HG03064 (cell line): ENCODE data around the gene SOX9.
"Not testable (repeated sequence)": the region's sequence is repeated elsewhere in the genome, so short reads cannot be mapped to it uniquely, and the experiment has no call there.

ENCODE experiments used
- ATAC-seq: cut with Tn5 transposase; IDR thresholded peaks from one replicate; pipeline ENCODE4 v1.9.1; 2021; ENCODE audit warnings: low read depth; ENCODE audit not compliant: unreplicated experiment

Gene SOX9

GRCh38 chr17:72110231-72110941, 10.4 kb upstream of the SOX9 start:
- ATAC-seq: no peak

- ATAC-seq: no peak
Observed at GRCh38 chr17:72110942-72111318, 9.9 kb upstream of the SOX9 start.

GRCh38 chr17:72111336-72111923, 9.4 kb upstream of the SOX9 start:
- no peak for ATAC-seq

GRCh38 chr17:72111926-72112325, 8.9 kb upstream of the SOX9 start:
- ATAC-seq: not testable (repeated sequence)

- no peak for ATAC-seq
Observed at GRCh38 chr17:72113751-72114150, 7.1 kb upstream of the SOX9 start.

GRCh38 chr17:72115781-72116525, 4.9 kb upstream of the SOX9 start:
- ATAC-seq: no peak

GRCh38 chr17:72116661-72117521, 3.9 kb upstream of the SOX9 start:
- no peak for ATAC-seq

- no peak for ATAC-seq
Observed at GRCh38 chr17:72117535-72118334, 3.1 kb upstream of the SOX9 start.

- ATAC-seq: no peak
Observed at GRCh38 chr17:72118335-72119076, 2.3 kb upstream of the SOX9 start.

- no peak for ATAC-seq
Observed at GRCh38 chr17:72119077-72119872, 1.5 kb upstream of the SOX9 start.

GRCh38 chr17:72119873-72120641, 763 bp upstream of the SOX9 start:
- ATAC-seq: no peak

- ATAC-seq: peak; percentile 21
Observed at GRCh38 chr17:72121164-72122009, 567 bp downstream of the SOX9 start.

- ATAC-seq: peak; percentile 2
Observed at GRCh38 chr17:72122010-72122764, 1.4 kb downstream of the SOX9 start.

GRCh38 chr17:72122765-72123529, 2.1 kb downstream of the SOX9 start:
- ATAC-seq: no peak
